ENCODE results near the gene DMD.

The DMD gene

GRCh38 chrX:31580227-31580626 lies 1631.1 kb downstream of the DMD start:
- POLR2A ChIA-PET = no interaction called here
- no peak for DNase-seq (ENCODE audit: extremely low spot score)
- CTCF ChIA-PET = no interaction called here
- no peak for TF ChIP-seq CTCF (IDR thresholded peaks at IDR 0.05; ENCODE audit: control extremely low read depth, extremely low read depth, low read depth, missing control alignments)

- TF ChIP-seq CTCF (IDR thresholded peaks at IDR 0.05; ENCODE audit: control extremely low read depth, extremely low read depth, low read depth, missing control alignments) = no peak
- POLR2A ChIA-PET = no interaction called here
- no peak for DNase-seq (ENCODE audit: extremely low spot score)
- CTCF ChIA-PET = no interaction called here
Observed at GRCh38 chrX:31572360-31572759, 1639.0 kb downstream of the DMD start.

- CTCF ChIA-PET = no interaction called here
- POLR2A ChIA-PET = no interaction called here
- DNase-seq (ENCODE audit: extremely low spot score) = no peak
- TF ChIP-seq CTCF (IDR thresholded peaks at IDR 0.05; ENCODE audit: control extremely low read depth, extremely low read depth, low read depth, missing control alignments) = no peak
Observed at GRCh38 chrX:31570658-31571057, 1640.7 kb downstream of the DMD start.

GRCh38 chrX:31563792-31564191 lies 1647.6 kb downstream of the DMD start:
- ChIA-PET CTCF (no interaction called here), POLR2A (no interaction called here)
- DNase-seq (ENCODE audit: extremely low spot score) = no peak
- TF ChIP-seq CTCF (IDR thresholded peaks at IDR 0.05; ENCODE audit: control extremely low read depth, extremely low read depth, low read depth, missing control alignments) = no peak

GRCh38 chrX:31555506-31555905 lies 1655.8 kb downstream of the DMD start:
- ChIA-PET POLR2A (no interaction called here), CTCF (no interaction called here)
- no peak for TF ChIP-seq CTCF (IDR thresholded peaks at IDR 0.05; ENCODE audit: control extremely low read depth, extremely low read depth, low read depth, missing control alignments)
- no peak for DNase-seq (ENCODE audit: extremely low spot score)

- no peak for TF ChIP-seq CTCF (IDR thresholded peaks at IDR 0.05; ENCODE audit: control extremely low read depth, extremely low read depth, low read depth, missing control alignments)
- POLR2A ChIA-PET = no interaction called here
- CTCF ChIA-PET = no interaction called here
- no peak for DNase-seq (ENCODE audit: extremely low spot score)
Observed at GRCh38 chrX:31551913-31552312, 1659.4 kb downstream of the DMD start.

GRCh38 chrX:31550158-31550557 lies 1661.2 kb downstream of the DMD start:
- TF ChIP-seq CTCF (IDR thresholded peaks at IDR 0.05; ENCODE audit: control extremely low read depth, extremely low read depth, low read depth, missing control alignments) = no peak

More at GRCh38 chrX:31550158-31550557, 1661.2 kb downstream of the DMD start:
- ChIA-PET CTCF (no interaction called here), POLR2A (no interaction called here)
- no peak for DNase-seq (ENCODE audit: extremely low spot score)

All from GM10248 (cell line).